Measurements from ENCODE around the gene OSBPL10.
A peak's percentile ranks its signal among the peaks of the same experiment; 100 is the strongest.
"Not testable (repeated sequence)": the region's sequence is repeated elsewhere in the genome, so short reads cannot be mapped to it uniquely, and the experiment has no call there.

OSBPL10 gene, protein sequence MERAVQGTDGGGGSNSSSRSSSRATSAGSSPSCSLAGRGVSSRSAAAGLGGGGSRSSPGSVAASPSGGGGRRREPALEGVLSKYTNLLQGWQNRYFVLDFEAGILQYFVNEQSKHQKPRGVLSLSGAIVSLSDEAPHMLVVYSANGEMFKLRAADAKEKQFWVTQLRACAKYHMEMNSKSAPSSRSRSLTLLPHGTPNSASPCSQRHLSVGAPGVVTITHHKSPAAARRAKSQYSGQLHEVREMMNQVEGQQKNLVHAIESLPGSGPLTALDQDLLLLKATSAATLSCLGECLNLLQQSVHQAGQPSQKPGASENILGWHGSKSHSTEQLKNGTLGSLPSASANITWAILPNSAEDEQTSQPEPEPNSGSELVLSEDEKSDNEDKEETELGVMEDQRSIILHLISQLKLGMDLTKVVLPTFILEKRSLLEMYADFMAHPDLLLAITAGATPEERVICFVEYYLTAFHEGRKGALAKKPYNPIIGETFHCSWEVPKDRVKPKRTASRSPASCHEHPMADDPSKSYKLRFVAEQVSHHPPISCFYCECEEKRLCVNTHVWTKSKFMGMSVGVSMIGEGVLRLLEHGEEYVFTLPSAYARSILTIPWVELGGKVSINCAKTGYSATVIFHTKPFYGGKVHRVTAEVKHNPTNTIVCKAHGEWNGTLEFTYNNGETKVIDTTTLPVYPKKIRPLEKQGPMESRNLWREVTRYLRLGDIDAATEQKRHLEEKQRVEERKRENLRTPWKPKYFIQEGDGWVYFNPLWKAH

GRCh38 chr3:31981206-31982181 is at the start of gene OSBPL10, which contains the start of gene ZNF860:
Gene OSBPL10, minus strand, starts transcription at chr3:31981262. Its CDS starts 83 bp downstream, at chr3:31981179.
Gene ZNF860, plus strand, starts transcription at chr3:31981750. Its CDS starts 7,330 bp downstream, at chr3:31989080.
- DNase-seq, result peak in 1 of 6 experiments; percentile 21

DNA sequence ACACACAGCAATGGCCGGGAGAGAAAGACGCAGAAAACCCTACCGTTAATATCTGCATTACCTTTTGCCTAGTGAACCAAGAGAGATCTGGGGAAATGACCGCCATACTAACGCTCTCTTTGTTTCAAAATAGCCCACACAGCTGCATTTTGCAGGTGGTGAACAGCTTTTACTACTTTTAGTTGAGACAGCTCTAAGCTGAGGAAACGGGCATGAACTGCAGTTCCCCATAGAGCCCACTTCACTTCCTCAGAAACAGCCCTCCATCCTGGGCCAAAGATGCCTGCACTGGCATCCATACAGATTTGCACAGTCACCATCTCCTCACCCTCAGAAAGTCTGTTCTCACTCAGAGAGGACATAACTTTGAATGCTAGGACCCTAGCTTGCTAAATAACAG is 45.5 kb upstream of the OSBPL10 start:
- DNase-seq, result no peak

GRCh38 chr3:32022947-32023346 is 41.9 kb upstream of the OSBPL10 start:
- DNase-seq, result no peak

- DNase-seq, result no peak
These were observed 40.7 kb upstream of the OSBPL10 start for GRCh38 chr3:32021748-32022147.

DNA sequence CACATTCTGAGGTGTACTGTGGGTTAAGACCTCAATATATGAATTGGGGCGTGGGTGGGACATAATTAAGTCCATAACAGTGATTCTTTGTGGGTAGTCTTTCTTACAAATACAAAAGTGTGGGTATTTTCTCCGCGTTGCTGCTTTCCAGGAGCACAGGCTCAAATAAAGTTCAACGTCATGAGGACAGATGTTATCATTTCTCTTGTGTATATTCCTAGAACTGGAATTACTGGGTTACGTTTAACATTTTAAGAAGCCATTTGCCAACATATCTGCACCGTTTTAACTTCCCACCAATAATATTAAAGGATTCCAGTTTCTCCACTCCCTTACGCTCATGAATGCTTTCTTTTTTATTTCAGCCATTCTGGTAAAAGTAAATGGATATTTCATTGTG is 40.1 kb upstream of the OSBPL10 start:
- no peak for DNase-seq

DNA sequence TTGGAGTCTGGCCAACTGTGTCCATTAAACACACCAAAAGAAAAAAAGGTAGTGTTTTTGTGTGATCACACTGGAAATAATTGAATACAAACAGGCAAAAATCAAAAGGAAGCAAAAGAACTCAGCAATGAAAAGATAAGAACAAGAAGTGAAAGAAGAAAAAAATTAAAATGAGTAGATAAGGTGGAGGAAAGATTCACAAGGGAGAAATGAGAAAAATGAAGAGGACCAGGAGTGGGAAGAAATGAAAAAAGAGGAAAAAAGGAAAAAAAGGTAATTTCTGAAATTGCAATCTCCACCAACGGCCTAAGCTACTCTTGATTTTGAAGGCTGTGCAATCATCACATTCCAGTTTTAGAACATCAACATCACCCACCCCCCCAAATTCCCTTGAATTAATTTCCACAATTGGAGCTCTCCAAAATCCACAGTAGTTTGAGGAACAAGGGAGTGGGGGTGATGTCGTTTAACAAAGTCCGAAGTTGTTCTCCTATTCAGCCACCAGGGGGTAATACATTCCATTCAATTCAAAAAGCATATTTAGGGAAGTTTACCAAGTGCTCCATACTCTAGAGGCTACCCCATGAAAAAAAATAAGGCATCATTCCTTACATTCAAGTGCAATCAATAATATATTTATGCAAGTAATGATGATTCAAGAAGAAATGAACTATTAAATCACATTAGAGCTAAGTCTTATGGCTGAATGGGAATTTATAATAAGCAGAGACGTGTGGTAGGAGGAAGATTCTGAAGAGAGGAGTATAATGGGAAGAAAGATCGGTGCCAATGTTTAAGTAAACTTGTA is 37.9 kb upstream of the OSBPL10 start:
- peak in 3 of 6 experiments; percentile 7 to 37 (median 19) for DNase-seq

GRCh38 chr3:32017286-32017685 is 36.2 kb upstream of the OSBPL10 start:
- no peak for DNase-seq

DNA sequence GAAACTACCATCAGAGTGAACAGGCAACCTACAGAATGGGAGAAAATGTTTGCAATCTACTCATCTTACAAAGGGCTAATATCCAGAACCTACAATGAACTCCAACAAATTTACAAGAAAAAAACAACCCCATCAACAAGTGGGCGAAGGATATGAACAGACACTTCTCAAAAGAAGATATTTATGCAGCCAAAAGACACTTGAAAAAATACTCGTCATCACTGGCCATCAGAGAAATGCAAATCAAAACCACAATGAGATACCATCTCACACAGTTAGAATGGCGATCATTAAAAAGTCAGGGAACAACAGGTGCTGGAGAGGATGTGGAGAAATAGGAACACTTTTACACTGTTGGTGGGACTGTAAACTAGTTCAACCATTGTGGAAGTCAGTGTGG is 34.6 kb upstream of the OSBPL10 start:
- not testable (repeated sequence) for DNase-seq

- not testable (repeated sequence) for DNase-seq
These were observed 29.6 kb upstream of the OSBPL10 start for GRCh38 chr3:32010699-32011098.

DNA sequence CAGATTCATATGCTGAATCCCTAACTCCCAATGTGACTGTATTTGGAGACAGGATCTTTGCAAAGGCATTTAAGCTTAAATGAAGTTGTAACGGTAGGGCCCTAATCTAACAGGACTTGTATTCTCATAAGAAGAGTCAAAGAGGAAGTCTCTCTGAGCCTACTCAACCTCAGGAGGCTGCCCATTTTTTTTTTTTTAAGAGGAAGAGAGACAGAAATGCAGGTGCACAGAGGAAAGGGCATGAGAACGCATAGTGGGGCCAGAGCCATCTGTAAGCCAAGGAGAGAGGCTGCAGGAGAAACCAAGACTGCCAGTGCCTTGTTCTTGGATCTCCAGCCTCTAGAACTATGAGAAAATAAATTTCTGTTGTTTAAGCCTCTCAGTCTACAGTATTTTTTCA is 28.9 kb upstream of the OSBPL10 start:
- DNase-seq, result peak in 1 of 6 experiments; percentile 6

DNA sequence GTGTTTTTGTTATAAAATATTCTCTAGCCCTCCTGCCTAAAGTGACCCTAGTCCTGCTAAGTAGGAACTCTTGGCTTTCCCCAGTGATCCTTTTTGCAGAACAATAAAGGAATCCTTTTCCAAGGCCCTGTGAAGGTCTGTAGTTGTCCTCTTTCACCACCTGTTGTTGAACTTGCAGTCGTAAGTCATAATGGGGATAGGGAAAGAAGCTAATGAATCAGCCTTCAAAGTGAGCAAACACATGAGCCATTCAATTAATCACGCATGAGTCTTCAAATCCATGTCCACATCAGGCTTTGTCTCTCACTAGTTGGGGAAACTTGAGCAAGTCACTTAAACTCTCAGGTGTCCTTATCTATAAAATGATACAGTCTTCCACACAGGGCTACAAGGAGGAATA is 28.0 kb upstream of the OSBPL10 start:
- DNase-seq, result no peak

DNA sequence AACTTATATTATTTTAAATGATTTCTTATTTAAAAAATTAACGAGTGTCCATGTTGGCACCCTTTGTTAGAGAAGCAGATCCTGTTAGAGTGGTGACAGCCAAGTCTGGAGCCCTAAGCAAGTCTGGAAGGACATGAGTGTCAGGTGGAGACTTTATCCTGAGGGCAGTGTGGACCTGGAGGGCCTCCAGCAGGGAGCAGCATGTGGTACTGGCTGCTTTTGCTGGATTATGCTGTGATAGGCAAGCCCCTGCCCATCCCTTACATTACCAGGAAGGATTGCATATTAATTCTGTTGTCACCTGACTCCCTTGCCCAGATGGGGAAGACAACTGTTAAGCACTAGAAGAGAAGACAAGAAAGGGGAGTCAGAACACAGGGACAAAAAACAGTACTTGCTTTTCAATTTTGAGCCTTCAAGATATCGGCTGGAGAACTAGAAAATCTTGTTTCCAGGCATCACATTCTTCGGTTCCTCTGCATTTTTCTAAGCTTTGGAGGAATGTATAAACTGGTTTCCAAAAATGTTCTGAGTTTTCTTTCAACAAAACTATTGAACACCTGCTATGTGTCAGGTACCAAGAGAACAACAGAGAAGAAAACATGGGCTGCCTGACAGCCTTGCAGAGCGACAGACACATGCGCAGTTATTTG is 23.2 kb upstream of the OSBPL10 start:
- no peak for DNase-seq

GRCh38 chr3:32003380-32003779 is 22.3 kb upstream of the OSBPL10 start:
- DNase-seq, result no peak

GRCh38 chr3:32002561-32003368 is 21.7 kb upstream of the OSBPL10 start:
- no peak for DNase-seq

DNA sequence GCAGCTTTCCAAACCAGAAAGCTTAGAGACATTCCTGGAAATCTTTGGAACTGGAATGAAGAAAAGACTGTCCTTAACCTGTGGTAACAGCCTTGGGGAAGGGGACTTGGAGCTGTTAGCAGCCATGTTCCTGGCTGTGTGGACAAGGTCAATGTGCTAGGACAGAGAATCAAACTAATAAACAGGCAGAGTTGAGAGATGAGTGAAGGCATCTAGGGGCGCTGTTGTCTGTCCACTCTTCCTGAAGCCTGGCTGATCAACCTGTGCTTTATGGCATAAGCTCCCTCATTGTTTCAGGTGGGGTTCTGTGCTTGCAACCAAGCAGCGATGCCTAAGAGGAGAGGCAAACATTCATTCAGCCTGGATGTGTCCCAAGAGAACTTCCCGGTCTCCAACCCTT is 19.8 kb upstream of the OSBPL10 start:
- DNase-seq, result no peak

DNA sequence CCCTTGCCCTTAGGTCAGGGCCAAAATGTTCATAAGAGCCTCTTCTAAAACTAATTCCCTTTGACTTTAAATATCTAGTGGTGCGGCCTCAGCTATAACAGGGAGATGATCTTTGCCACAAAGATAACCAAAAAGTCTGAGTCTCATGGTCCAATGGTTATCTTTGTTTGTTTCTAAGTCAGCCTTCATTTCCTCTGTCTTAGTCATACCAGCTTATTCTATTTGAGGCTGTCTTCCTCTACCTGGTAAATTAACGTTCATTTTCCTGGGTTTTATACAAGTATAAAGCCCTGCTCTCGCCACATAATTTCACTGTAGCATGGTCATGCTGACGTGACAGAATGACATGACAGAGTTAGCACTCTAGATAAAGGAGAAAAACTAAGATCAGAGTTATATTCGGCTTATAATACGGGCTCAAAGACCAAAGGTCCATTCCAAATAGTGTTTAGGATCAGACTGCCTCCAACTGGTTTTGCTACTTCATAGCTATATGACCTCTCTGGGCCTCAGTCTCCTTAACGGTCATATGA is 18.9 kb upstream of the OSBPL10 start:
- DNase-seq, result no peak

DNA sequence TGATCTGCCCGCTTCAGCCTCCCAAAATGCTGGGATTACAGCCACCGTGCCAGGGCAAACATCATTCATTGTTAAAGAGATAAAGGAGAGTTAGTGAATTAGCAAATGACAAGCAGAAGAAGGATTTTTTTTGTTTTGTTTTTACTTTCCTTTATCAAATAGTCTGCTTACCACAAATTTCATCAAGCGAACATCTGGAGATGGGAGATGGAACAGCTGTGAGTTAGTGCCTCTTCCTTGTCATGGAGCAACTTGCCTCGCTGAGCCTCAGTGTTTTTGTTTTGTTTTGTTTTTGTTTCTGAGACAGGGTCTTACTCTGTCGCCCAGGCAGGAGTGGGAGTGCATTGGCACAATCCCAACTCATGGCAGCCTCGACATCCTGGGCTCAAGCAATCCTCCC is 16.4 kb upstream of the OSBPL10 start:
- DNase-seq, result no peak

GRCh38 chr3:31996195-31996594 is 15.1 kb upstream of the OSBPL10 start:
- DNase-seq, result no peak

DNA sequence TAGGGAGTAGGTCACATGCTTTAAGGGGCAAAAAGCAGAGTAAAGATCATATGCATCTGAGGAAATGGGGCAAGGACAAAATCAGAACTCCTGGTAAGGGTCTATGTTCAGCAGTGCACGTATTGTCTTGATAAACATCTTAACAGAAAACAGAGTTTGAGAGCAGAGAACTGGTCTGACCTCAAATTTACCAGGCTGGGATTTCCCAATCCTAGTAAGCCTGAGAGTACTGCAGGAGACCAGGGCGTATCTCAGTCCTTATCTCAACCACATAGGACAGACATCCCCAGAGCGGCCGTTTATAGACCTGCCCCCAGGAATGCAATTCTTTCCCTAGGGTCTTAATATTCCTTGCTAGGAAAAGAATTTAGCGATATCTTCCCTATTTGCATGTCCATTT is 14.0 kb upstream of the OSBPL10 start:
- not testable (repeated sequence) for DNase-seq

DNA sequence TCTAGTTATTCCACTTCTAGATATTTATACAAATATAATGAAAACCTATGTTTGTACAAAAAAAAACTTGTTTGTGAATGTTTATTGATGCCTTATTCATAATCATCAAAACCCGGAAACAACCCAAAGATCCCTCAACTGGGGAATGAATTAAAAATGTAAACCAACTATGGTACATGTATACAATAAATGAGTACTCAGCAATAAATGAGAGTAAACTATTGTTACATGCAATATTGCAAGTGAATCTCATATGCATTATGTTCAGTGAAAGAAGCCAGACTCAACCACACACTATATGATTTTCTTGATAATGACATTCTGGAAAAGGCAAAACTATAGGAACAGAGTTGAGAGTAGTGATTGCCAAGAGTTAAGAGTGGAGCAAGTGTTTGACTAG is 12.8 kb upstream of the OSBPL10 start:
- DNase-seq, result no peak

Data from stimulated activated naive CD4-positive, alpha-beta T cell (primary cell).